Stimulated activated CD8-positive, alpha-beta memory T cell treated with anti-CD3 and anti-CD28 coated beads, Interleukin-15, amount 100 ng/mL, for 48 hours (primary cell): ENCODE results near the gene COX4I1.
A peak's percentile ranks its signal among the peaks of the same experiment; 100 is the strongest.

ENCODE experiments used
- DNase-seq, 2 donors: peaks; one replicate each; pipeline ENCODE4 v3.0.0-alpha.2; 2020; ENCODE audit warnings: low read depth in 2 of 2

The COX4I1 gene

DNA sequence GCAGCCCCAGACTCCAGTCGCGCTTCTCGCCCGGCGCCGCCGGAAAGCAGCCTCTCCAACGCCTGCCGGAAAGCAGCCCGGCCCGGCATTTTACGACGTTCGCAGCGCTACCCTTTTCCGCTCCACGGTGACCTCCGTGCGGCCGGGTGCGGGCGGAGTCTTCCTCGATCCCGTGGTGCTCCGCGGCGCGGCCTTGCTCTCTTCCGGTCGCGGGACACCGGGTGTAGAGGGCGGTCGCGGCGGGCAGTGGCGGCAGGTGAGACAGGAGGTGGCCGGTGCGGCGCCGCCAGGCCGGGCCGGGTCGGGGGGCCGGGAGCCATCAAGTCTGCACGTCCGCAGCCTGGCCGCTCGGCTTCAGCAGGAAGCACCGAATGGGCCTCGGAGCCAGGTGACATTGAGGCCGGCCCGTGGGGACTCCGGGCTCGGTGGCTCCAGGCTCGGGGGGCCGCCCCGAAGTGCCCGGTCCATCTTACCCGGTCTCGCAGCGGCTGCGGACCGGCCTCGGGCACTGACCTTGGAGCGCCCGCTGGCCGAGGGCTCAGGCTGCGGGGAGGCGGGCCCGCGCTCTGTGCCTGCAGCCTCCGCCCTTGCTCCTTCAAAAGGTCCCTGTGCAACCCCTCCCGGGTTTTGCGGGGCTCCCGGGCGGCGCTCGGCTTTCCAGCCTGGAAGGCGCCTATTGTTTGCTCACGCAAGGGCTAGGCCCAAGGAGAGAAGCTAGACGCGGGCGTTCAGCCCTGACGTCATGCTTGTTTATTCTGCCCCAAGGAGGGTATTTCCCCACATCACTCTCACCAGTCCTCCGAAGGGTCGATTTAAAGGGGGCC, at the start of gene COX4I1, which contains the start of gene EMC8:
Gene COX4I1 (plus strand): TSS at position 199 of the 824 bp plus-strand sequence. CDS start 1,511 bp downstream, outside the sequence.
Gene EMC8 (minus strand): TSS at position 48 of the 824 bp plus-strand sequence. CDS start 249 bp downstream, outside the sequence.
- peak; percentile 91 to 93 for DNase-seq

DNA sequence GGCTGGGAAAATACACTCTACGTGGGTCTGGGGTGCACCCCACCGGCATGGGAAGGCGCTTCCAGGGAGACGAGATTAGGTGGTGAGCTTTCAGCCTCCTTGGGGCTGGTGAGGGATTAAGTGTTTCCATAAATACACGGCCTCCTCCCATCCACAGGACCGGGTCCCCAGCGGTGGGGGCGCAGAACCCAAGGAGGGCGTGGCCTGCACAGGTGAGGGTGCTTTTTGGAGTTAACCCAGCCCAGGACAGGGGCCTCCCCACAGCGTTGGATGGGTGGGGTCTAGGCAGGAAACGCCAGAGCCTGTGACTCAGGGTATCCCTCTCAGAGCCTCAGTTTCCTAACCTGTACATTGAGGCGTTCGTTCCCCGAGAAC, 49.7 kb upstream of the COX4I1 start:
- no peak for DNase-seq

DNA sequence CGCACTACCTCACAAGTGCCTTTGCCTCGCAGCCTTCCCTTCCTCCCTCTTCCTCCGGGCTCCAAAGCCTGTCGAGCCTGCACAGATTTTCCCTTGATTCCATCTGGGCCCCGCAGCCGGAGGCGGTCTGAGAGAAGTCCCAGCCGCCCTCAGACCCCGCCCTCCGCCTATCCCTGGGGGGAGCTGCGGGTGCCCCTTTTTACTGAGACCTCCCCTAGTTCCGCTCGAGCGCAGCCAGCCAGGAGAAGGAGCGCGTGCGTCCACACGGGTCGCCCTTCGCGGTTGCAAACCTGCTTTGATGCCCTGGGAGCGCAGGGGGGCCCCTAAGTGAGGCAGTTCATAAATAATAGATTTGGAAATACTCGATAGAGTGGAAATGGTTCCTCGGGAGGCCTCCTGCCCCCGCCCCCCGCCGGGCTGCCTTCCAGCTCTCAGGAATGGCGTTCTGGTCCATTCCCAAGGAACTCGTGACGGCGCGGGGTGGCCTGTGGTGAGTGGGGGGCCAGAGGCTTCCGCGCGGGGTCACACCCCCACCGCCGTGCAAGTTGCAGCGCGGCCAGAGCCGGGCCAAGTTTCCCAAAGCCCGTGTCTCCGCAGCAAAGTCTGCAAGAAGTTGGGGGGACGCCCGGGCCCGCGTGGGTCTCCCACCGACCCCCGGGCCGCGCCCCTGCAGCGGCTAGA, 49.2 kb upstream of the COX4I1 start:
- DNase-seq = peak in 1 of 2 donors; percentile 16

DNA sequence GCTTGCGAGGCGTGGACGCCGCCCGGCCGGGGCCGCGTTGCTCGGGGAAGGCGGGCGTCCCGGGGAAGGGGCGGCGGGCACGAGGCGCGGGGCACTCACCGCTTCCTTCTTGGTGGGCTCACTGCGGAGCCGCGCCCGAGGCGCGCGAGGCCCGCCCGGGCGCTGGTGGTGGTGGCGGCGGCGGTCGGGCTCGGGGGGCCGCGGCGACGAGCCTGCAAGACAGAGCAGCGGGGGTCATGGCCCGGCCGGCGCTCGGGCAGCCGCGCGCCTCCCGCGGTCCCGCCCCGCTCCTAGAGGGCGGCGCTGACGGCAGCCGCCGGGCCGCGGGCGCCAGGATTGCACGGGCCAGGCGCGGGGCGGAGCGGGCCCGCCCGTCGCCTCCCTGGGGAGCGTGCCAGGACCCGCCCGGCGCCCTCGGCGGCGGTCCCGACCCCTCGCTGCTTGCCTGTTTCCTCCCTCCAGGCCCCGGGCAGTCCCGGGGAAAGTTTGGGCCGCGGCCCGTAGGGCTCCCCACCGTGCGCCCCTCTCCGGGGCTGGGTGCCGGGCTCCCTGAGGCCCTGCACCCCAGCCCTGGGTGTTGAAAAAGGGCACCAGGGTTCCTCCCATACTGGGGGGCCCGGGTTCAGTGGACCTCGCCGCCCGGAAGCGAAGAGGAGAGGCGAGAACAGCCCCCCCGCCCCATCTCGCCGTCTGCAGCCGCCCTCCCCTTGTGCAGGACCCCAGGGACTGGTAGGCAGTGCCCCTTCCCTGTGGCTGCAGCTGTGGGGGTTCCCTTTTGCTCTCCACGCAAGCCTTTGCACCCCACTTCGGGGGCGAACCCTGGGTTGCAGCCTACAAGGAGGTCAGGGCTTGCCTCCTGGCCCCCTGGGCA, 48.4 kb upstream of the COX4I1 start, which contains the start of gene C16orf74:
Gene C16orf74 (minus strand): TSS at position 270 of the 871 bp plus-strand sequence. CDS start 15,879 bp downstream, outside the sequence.
- peak in 1 of 2 donors; percentile 8 for DNase-seq

DNA sequence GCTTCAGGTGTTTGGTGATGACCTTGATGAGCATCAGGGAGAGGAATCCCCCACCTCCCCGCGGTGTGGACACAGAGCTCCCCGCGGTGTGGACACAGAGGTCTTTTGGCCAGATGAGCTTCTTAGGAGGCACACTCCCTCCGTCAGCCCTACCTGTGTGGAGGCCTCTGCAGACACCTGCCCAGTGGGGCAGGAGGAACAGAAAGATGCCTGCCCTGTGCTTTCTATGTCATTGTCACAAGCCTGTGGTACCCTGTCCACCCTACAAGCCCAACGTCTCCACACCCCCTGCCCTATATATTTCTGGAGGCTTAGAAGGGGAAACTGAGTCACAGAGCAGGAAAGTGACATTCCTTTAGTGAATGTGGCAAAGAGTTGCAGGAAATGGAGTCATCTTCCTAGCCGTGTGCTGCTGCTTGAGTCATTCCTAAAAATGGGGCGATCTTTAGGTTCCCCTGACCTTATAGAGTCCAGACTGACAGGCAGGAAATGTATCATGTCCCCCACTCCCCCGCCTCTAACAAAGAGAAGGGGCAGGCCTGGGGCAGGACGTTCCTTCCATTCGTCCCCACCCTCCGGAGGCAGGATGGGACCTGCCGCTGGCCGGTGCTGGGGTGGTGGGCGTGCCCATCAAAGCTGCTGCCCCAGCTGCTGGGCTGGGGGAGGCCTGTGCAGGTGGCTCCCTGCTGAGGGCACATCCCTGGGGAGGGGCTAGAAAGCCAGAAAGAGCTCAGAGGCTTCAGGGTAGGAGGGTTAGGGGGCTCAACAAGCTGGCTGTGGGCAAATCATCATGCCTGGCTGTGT, 47.6 kb upstream of the COX4I1 start:
- no peak for DNase-seq

DNA sequence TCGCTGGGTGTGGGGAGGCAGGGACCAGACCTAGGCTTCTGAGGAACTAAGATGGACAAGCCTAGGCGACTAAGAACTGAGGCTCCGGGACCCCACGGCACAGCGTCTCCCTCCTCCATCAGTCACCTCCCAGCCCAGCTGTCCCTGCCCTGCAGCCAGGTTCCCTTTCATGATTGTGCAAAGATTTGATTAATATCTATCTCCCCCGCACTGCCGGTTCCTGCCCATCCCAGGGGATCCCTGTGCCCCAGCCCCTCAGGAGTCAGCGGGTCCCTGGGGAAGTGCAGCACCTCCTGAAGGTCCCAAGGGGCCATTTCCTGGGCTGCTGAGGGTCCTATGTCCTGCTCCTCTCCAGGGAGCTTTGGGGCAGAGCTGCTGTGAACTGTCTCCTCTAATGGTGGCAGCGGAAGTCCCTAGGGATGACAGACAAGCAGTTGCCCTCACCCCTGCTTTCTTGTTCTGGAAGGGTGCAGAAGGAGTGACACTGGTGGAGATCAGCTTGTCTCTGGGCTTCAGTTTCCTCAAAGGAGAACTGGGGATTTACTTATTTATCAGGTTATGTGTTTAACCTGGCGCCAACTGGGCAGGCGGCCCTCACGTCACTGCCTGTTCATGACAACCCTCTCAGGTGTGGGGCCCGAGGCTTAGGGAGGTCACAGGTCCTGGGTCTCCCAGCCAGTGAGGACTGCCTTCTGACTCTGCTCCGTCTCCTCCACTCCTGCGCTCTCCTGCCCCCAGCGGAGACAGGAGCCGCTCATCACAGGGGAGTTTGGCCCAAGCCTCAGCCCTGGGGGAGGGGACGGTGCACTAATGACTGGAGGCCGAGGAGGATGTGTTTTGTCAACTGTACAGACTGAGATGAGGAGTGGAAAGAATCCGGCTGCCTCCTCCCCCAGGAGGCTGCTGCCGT, 46.7 kb upstream of the COX4I1 start:
- no peak for DNase-seq

DNA sequence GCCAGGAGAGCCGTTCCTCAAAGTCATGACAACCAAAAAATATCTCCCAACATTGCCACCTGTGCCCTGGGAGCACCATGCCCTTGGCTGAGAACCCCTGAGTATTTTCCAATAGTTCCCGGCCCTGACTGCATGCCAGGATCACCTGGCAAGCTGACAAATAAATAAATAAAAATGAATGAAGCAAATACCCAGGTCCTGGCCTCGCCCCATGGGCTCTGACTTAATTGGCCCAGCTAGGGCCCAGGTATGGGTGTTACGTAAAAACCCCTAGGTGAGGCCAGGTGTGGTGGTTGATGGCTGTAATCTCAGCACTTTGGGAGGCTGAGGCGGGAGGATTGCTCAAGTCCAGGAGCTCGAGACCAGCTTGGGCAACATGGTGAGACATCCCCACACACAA, 45.9 kb upstream of the COX4I1 start:
- DNase-seq = no peak

DNA sequence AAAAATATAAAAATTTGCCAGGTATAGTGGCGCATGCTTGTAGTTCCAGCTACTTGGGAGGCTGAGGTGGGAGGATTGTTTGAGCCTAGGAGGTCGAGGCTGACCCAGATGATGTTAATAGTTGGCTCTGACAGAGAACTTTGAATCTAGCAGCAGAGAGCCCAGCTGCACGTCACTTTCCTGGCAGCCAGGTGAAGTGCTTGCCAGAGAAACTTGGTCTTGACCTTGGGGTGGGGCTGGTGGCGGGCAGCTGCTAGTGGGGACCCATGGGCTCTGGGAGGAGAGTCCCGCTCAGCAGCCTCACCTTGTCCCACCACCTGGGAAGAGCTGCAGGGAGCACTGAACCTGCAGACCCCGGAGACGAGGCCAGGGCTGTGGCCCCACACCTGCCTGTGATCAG, 45.5 kb upstream of the COX4I1 start:
- no peak for DNase-seq

DNA sequence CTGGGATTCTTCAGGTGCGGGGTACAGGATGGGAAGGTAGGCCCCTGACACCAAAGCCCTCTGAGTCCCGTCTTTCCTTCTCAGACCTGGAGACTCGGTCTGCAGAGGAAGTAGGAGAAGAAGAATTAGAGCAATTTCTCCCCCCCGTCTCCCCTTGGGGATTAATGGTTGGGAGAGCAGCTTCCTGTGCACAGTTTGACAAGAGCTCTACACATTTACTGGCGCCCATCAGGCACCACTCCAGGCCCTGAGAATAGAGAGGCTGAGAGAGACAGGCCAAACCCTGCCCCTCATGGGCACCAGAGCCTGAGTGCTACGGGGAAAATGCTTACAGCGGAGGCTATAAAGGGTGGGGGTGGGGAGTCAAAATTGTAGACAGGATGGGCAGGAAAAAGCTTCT, 45.1 kb upstream of the COX4I1 start:
- no peak for DNase-seq

DNA sequence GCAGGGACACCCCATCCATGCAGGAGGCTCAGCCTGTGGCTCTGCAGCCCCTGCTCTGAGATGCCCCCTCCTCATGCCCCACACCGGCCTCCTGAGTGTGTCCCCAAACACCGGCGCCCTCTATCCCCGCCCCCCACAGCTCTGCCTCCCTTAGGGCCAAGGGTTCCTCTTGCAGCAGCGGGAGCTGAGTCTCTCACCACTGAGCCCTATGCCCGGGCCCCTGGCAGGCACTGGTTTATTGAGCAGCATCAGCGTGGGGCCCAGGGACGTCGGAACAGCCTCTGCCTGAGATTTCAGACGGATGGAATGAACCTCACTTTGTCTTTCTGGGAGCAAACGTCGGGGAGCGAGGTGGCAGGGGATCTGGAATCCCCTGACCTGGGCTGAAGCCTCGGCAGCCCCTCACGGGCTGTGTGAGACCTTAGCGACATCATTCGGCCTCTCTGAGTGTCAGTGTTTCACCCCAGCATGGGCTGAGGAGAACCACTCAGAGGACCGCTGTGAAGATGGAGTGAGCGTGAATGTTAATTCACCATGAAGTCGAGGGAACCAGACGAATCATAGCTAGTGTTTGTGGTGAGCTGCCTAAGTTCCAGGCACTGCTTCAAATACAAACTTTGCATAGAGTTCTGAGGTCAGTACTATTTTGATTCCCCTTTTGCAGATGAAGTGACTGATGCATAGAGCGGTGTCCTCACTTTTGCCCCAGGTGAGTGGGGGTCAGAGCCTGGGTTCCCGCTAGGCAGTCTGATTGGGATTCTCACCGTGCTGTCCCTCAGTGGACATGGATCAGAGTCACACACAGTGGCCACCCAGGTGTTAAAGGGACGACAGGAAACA, 43.3 kb upstream of the COX4I1 start:
- DNase-seq = no peak

DNA sequence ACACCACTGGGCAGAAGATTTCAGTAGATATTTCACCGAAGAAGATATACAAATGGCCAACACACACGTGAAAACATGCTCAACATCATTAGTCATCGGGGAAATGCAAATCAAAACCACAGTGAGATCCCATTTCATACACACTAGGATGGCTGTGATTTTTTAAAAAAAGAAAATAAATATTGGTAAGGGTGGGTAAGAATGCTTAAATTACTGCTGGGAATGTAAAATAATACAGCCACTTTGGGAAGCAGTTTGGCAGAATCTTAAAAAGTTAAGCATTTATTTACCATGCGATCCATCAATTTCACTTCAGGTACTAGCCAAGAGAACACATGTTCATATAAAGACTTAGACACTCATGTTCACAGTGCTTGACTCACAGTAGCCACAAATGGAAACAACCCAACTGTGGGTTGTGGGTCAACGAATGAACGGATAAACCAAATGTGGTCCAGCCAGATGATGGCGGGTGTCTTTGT, 42.1 kb upstream of the COX4I1 start:
- DNase-seq = peak in 1 of 2 donors; percentile 35

DNA sequence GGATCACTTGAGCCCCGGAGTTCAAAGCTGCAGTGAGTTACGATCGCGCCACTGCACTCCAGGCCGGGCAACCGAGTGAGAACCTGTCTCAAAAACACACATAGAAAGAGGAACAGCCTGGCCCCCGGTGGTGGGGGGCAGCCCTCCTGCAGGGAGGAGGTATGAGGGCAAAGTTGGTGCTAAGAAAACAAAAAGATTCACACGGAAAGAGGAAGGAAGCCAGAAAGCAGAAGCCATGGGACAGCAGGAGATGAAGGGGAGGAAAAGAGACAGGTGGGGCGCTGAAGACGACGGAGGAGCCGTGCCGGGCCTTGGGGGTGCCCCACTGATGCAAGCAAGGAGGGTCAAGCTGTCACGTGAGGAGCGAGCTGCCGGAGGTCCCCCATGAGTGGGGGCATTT, 40.4 kb upstream of the COX4I1 start:
- DNase-seq = no peak

DNA sequence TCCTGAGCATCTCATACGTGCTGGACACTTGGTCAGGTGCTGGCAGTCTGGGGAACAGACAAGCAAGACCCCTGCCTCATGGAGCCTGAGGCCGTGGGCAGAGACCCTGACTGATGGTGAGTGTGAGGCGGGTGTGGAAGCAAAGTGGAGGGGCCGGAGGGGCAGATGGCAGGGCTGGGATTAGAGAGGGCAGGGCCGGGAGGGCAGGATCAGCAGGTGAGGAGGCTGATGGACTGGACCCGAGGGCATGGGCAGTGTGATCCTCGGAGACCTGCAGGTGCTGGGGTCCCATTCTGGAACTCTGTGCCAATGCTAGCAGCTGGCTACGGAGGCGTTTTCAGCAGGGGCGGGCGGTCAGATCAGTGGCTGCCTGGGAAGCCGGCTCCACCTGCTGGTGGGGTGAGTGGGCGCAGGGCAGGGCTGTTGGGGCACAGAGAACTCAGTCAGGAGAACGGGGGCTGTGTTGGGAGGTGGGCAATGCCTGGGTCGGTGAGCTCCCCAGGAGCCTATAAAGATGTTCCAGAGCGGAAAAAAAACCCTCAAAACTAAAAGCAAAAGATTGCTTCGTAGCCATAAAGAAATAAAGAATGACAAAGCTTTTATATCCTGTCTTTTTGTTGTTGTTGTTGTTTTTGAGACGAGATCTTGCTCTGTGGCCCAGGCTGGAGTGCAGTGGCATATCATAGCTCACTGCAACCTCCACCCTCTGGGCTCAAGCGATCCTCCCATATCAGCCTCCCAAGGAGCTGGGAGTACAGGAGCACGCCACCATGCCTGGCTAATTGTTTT, 39.7 kb upstream of the COX4I1 start:
- peak in 1 of 2 donors; percentile 16 for DNase-seq

DNA sequence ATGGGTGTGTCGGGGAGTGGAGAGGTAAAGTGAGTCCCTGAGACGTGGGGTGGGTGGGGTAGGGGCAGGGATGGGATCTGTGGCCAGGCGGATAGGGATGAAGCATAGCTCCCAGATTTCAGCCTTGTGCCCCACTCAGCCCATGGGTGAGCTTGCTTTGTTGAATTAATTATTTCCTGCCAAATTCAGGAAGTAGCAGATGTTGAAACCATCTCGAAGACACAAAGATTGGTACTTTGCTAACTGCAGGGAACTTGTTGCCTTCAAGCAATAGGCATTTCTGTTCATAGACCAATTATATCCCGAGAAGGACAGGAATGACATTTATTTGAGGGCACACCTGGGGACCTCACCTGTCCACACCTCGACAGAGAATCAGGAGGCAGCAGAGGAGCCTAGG, 37.6 kb upstream of the COX4I1 start:
- DNase-seq = no peak

DNA sequence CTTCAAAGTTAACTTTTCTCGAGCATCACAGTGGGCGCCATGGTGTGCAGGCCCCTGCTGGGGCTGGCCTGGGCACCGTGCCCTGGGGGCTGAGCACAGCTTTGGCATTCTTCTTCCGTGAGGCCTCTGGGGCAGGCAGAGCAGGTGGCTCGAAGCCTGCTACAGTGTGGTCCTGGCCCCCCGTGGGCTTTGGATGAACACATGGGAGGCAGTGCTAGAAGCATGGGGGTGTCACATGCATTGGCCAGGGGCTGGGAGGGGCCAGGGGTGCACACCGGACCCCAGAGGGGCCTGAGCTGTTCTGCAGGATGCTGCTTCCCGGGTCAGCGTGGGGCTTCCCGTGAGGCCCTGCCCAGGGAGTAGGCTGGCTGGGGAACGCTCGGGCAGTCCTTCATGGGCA, 36.5 kb upstream of the COX4I1 start:
- no peak for DNase-seq

DNA sequence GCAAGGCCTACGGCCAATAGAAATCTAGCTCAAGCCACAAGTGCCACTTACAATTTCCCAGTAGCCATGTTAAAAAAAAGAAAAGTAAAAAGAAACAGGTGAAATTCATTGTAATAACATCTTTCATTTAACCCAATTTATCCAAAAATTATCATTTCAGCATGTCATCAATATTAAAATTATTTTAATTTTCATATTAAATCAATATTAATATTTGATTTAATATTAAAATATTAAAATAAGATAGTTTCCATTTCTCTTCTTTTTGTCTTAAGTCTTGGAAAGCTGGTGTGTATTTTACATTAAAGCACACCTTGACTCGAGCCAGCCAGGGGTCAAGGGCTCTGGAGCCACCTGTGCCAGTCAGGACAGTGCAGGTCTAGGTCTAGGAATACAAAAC, 35.9 kb upstream of the COX4I1 start:
- DNase-seq = no peak

DNA sequence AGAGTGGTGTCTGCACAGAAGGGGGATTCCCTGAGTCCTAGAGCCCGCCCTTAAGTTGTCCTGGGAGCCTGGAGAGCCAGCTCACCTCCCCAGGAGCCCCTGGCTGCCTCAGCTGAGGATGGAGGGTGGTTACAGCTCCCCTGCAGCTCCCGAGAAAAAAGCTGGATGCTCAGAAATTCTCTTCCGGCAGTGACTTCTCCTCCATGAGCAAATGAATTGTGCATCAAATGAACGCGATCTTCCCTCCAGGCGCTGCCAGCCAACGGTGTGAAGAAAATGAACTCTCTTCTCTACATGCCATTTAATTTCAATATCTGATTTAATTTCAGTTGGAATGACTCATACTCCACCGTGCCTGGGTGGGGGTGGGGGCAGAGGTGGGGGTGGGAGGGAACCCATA, 34.3 kb upstream of the COX4I1 start:
- no peak for DNase-seq

DNA sequence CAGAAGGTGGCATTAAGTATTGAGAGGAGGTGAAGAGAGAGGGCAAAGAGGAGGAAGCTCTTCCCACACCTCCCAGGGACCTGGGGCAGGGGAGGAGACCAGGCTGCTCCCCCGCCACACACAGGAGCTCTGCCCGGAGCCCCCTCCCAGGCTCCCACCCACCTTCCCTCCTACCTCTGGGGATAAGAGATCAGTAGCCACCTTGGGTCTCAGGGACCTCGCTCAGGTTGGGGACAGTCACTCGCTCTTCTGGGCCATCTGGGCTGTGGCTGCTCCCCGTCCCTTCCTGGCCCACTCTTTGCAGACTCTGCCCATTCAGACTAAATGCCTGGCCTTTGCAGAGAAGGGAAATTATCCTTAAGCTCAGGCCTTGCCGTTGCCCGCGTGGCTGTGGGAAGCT, 33.7 kb upstream of the COX4I1 start:
- no peak for DNase-seq
